Measurements from ENCODE around the gene CST4.
"Not testable (repeated sequence)": the region's sequence is repeated elsewhere in the genome, so short reads cannot be mapped to it uniquely, and the experiment has no call there.

The CST4 gene

DNA sequence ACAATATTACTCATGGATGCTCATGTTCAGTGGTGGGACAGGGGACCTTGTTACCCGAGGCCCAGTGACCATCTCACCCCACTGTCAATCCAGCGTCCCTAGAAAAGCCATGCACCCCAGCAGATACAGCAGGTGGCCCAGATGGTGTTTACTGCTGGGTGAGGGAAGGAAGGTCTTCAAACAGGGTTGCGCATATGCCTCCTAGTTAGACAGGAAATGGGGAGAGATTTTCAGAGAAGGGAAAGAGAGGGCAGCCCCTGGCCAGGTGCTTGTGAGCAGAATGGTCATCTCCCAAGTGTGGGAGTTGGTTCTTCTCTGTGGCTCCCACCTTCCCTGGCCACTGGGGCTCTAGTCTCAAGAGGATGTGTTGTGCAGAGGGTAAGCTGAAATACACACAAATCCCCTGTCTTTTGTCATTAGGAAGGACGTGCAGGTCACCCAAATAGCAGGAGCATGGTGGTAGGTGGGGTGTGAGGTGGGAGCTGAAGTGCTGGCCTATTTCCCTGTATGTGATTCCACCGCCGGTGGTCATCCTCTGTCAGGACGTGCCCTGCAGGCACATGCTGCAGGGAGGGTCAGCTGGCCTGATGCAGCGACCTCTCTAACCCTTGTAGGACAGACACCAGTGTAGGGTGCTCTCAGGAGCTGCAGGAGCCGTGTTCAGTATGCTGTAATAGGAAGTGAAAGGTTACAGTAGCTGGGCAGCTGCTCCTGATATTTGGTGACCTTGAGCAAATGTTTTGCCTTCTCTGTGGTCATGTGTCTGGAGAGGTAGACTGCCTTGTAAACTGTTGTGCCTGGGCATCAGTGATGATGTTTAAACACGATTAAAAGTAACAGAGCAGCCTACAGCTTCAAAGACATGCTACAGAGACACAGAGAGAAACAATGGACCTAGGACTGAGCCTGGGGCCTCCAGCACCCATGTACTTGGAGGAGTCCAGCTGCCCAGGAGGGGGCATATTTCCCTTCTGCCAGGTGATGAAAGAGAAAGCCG is 47.9 kb downstream of the CST4 start:
- H3K9ac ChIP-seq (ENCODE audit: low read depth, low read length), result no peak overlapping the region
- peaks cover 11% of the 10 kb centered on the region for H3K27me3 ChIP-seq (ENCODE audit: control insufficient read depth, insufficient read depth, low read length)
- no peaks in the 10 kb centered on the region for H3K9me3 ChIP-seq (ENCODE audit: control insufficient read depth, insufficient read depth, low read length)
- no peak overlapping the region for H3K4me3 ChIP-seq (ENCODE audit: low read depth, low read length)
- no peaks in the 10 kb centered on the region for H3K36me3 ChIP-seq (ENCODE audit: control insufficient read depth, insufficient read depth, low read length)
- H3K27ac ChIP-seq (ENCODE audit: low read depth, low read length), result no peak overlapping the region
- peaks cover 10% of the 10 kb centered on the region for H3K4me1 ChIP-seq (ENCODE audit: control insufficient read depth, insufficient read depth, low read length)

DNA sequence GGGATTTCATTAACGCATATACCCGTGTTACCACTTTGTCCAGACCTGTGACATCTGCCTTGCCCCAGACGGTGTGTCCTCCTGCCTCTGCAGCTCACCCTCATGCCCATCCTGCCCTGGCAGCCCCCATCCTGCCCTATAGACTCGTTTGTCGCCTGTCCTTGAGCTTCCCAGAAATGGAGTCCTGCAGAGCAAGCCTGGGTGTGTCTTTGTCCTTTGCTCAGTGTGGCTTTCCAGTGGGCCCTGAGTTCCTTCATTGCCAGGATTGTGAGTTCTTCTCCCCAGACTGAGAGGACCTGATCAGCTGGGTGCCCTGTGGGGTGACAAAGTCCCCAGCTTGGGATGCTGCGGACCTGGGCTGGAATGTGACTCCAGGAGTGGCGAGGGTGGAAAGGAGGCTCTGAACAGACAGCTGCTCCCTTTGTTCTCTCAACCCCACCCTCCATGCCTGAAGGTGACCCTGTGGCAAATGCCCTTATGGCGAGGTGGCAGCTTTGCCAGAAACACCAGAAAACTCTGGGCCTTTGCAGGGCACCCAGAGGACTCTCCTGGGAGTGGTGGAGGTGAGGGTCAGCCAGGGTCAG is 48.7 kb downstream of the CST4 start:
- H3K27ac ChIP-seq (ENCODE audit: low read depth, low read length), result no peak overlapping the region
- no peaks in the 10 kb centered on the region for H3K9me3 ChIP-seq (ENCODE audit: control insufficient read depth, insufficient read depth, low read length)
- peaks cover 10% of the 10 kb centered on the region for H3K4me1 ChIP-seq (ENCODE audit: control insufficient read depth, insufficient read depth, low read length)
- no peak overlapping the region for H3K9ac ChIP-seq (ENCODE audit: low read depth, low read length)
- H3K27me3 ChIP-seq (ENCODE audit: control insufficient read depth, insufficient read depth, low read length), result peaks cover 12% of the 10 kb centered on the region
- H3K4me3 ChIP-seq (ENCODE audit: low read depth, low read length), result no peak overlapping the region
- no peaks in the 10 kb centered on the region for H3K36me3 ChIP-seq (ENCODE audit: control insufficient read depth, insufficient read depth, low read length)

DNA sequence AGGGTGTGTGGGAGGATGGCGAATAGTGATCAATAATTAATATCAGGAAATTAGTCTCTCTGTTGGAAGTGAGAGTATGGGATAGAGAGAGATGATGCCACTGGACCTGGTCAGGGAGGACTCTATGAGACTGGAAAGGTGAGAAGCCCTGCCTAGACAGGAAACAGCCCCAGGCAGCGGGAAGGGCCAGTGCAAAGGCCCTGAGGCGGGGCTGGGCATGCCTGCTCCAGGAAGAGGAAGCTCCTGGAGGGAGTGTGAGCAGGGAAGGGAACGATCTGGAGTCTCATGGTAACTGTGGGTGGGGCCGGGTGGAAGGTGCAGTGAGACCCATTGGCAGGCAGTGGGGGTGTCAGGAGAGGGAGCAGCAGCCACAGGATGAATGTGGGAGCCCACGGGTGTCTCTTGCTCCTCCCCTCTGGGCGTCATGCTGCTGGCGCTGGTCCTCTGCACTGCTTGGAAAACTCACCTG is 49.3 kb downstream of the CST4 start:
- Histone ChIP-seq H3K36me3 (ENCODE audit: control insufficient read depth, insufficient read depth, low read length) (no peaks in the 10 kb centered on the region), H3K27me3 (ENCODE audit: control insufficient read depth, insufficient read depth, low read length) (peaks cover 12% of the 10 kb centered on the region), H3K9ac (ENCODE audit: low read depth, low read length) (no peak overlapping the region), H3K4me1 (ENCODE audit: control insufficient read depth, insufficient read depth, low read length) (peaks cover 7% of the 10 kb centered on the region), H3K27ac (ENCODE audit: low read depth, low read length) (no peak overlapping the region), H3K9me3 (ENCODE audit: control insufficient read depth, insufficient read depth, low read length) (no peaks in the 10 kb centered on the region), H3K4me3 (ENCODE audit: low read depth, low read length) (no peak overlapping the region)

DNA sequence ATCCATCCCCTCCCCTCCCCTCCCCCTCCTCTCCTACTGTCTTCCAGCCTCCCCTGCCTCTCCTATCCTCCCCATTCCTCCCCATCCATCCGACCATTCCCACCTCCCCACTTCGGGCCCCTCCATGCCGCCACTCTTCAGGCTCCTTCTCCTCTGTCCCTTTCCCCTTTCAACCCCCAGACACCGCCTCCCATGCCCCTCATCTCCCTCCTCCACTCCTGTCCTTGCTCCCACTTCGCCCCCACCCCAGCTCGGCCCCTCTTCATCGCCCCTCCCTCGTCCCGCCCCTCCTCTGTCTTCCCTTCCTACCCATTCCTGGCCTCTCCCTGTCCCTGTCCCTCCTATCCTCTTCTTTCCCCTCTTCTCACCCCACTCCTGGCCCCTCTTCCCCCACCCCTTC is 50.5 kb downstream of the CST4 start:
- H3K4me1 ChIP-seq (ENCODE audit: control insufficient read depth, insufficient read depth, low read length), result peaks cover 7% of the 10 kb centered on the region

DNA sequence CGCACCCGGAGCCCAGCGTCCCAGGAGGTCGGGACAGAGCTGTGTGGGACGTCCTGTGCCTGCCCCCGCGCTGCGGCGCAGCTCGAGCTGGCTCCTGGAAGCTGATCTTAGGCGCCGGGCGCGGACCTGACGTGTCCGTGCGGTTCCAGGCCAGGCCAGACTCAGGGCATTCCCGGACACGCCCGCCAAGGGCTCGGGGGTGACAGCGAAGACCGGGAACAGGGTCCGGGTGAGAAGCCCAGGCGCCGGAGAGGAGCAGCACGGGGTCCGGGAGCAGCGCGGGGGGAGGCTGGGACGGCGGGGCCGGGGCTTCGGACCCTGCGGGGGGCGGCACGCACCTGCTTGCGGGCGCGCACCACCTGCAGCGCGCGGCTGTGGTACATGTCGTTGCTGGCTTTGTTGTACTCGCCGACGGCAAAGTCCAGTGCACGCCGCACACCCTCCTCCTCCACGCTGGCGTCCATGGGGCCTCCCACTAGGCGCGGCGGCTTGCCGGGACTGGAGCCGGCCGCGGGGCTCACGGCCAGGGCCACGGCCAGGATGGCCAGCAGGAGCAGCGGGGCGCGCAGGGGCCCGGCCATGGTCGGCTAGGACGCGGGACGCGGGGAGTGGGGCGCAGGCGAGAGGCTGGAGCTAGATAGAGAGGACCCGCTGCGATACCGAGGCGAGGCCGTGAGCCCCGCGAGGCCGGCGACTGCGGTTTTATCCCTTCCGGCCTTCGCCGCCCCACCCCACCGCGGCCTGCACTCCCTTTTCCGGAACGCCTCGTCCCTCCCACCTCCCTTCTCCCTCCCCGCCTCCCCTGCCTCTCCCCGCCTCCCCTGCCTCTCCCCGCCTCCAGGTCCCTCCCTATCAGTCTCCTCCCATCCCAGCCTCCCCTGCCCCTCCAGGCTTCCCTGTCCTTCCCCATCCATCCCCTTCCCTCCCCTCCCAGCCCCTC is 51.3 kb downstream of the CST4 start, which contains the start of gene CST3:
CST3 (minus strand) TSS at position 674 of the 940 bp plus-strand sequence; CDS start at position 581, 93 bp downstream.
- peak within 1 kb of the TSS; percentile 61; the same call in 1 of the 2 replicates for H3K9ac ChIP-seq (ENCODE audit: low read depth, low read length)

More for the DNA sequence above, 50.5 kb downstream of the CST4 start:
- Histone ChIP-seq H3K27ac (ENCODE audit: low read depth, low read length) (no peak overlapping the region), H3K9me3 (ENCODE audit: control insufficient read depth, insufficient read depth, low read length) (no peaks in the 10 kb centered on the region), H3K4me3 (ENCODE audit: low read depth, low read length) (no peak overlapping the region), H3K36me3 (ENCODE audit: control insufficient read depth, insufficient read depth, low read length) (no peaks in the 10 kb centered on the region), H3K27me3 (ENCODE audit: control insufficient read depth, insufficient read depth, low read length) (peaks cover 12% of the 10 kb centered on the region), H3K9ac (ENCODE audit: low read depth, low read length) (no peak overlapping the region)

DNA sequence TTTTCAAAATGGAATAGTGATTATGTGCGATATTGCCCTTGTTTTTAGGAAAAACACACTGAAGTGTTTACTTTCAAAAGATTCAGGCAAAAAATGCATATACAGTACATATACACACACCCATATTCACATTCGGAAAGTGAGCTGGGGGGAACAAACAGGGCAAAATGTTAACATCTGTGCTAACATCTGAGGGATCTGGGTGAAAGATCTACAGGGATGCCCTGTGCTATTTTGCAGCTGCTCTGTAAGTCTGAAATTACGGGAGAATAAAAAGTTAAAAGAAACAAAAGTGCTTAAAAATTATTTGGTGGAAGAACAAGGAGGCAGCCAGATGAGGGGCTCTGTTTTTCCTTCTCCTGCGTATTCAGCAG is 51.9 kb downstream of the CST4 start:
- peak overlapping the region; percentile 81 for H3K4me3 ChIP-seq (ENCODE audit: low read depth, low read length)
- no peak overlapping the region for H3K27ac ChIP-seq (ENCODE audit: low read depth, low read length)
- H3K36me3 ChIP-seq (ENCODE audit: control insufficient read depth, insufficient read depth, low read length), result no peaks in the 10 kb centered on the region
- H3K9me3 ChIP-seq (ENCODE audit: control insufficient read depth, insufficient read depth, low read length), result no peaks in the 10 kb centered on the region
- peaks cover 12% of the 10 kb centered on the region for H3K27me3 ChIP-seq (ENCODE audit: control insufficient read depth, insufficient read depth, low read length)
- peaks cover 7% of the 10 kb centered on the region for H3K4me1 ChIP-seq (ENCODE audit: control insufficient read depth, insufficient read depth, low read length)
- H3K9ac ChIP-seq (ENCODE audit: low read depth, low read length), result 0 out of 2 replicates have a peak overlapping the region, but pooled peaks have one; percentile 61

More for the DNA sequence above, 51.3 kb downstream of the CST4 start, which contains the start of gene CST3:
- no peaks in the 10 kb centered on the region for H3K36me3 ChIP-seq (ENCODE audit: control insufficient read depth, insufficient read depth, low read length)
- peak within 1 kb of the TSS; percentile 81 for H3K4me3 ChIP-seq (ENCODE audit: low read depth, low read length)
- no peak within 1 kb of the TSS for H3K27ac ChIP-seq (ENCODE audit: low read depth, low read length)
- peaks cover 7% of the 10 kb centered on the region for H3K4me1 ChIP-seq (ENCODE audit: control insufficient read depth, insufficient read depth, low read length)
- no peaks in the 10 kb centered on the region for H3K9me3 ChIP-seq (ENCODE audit: control insufficient read depth, insufficient read depth, low read length)
- peaks cover 12% of the 10 kb centered on the region for H3K27me3 ChIP-seq (ENCODE audit: control insufficient read depth, insufficient read depth, low read length)

DNA sequence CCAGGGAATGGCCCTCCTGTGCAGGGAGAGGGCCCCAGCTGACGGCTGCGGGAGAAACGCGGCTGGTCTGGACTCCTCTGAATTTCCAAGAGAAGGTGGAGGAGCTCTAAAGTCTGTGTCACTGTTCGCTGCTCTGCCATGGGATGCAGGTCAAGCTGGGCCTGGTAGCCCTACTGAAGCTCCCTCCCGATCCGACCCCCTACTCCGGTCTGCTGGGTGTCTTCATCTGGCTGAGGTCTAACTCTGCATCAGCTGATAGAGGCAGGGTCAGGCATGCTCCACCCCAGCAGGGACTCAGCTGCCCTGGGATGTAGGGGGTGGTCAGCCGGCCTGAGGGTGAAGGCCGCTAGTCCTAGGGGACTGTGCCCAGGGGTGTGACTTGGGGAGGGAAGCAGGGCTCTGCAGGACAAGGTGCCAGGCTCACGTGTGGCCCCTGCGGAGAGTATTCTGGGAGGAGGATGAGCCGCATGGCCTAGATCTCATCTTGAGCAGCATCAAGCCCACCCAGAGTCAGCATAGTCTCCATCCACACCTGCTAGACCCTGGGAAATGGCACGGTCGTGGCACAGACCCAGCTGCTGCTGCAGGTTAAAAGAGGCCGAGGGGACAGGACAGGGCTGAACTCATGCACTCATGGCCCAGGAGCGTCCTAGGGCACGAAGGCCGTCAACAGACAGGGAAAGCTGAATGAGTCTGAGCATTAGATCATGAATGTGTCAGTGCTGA is 52.5 kb downstream of the CST4 start:
- H3K36me3 ChIP-seq (ENCODE audit: control insufficient read depth, insufficient read depth, low read length), result no peaks in the 10 kb centered on the region
- H3K9ac ChIP-seq (ENCODE audit: low read depth, low read length), result no peak overlapping the region
- H3K4me1 ChIP-seq (ENCODE audit: control insufficient read depth, insufficient read depth, low read length), result peaks cover 7% of the 10 kb centered on the region
- peaks cover 12% of the 10 kb centered on the region for H3K27me3 ChIP-seq (ENCODE audit: control insufficient read depth, insufficient read depth, low read length)
- no peaks in the 10 kb centered on the region for H3K9me3 ChIP-seq (ENCODE audit: control insufficient read depth, insufficient read depth, low read length)
- H3K27ac ChIP-seq (ENCODE audit: low read depth, low read length), result no peak overlapping the region
- H3K4me3 ChIP-seq (ENCODE audit: low read depth, low read length), result peak overlapping the region; percentile 81

DNA sequence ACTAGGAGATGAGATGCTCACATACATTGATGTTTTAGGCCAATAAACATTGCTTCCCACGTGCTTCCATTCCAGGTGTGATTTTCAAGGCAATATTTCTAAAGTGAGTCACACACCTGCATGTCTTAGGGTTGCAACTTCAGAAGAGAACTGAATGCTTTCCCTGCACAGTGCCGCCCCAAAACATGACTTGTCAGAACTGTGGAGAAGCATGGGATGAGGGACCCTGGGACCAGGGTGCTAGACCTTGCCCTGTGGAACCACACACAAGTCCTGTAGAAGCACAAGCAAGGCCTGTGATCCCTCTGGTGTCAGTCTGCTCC is 53.1 kb downstream of the CST4 start:
- not testable (repeated sequence) for H3K9me3 ChIP-seq (ENCODE audit: control insufficient read depth, insufficient read depth, low read length); H3K4me1 ChIP-seq (ENCODE audit: control insufficient read depth, insufficient read depth, low read length); H3K36me3 ChIP-seq (ENCODE audit: control insufficient read depth, insufficient read depth, low read length); H3K27ac ChIP-seq (ENCODE audit: low read depth, low read length); H3K9ac ChIP-seq (ENCODE audit: low read depth, low read length); H3K4me3 ChIP-seq (ENCODE audit: low read depth, low read length)
- H3K27me3 ChIP-seq (ENCODE audit: control insufficient read depth, insufficient read depth, low read length), result peaks cover 12% of the 10 kb centered on the region

All from HUES48 (cell line).